ENCODE measurements around the gene LCAT.

- TF ChIP-seq, protein P1, sequence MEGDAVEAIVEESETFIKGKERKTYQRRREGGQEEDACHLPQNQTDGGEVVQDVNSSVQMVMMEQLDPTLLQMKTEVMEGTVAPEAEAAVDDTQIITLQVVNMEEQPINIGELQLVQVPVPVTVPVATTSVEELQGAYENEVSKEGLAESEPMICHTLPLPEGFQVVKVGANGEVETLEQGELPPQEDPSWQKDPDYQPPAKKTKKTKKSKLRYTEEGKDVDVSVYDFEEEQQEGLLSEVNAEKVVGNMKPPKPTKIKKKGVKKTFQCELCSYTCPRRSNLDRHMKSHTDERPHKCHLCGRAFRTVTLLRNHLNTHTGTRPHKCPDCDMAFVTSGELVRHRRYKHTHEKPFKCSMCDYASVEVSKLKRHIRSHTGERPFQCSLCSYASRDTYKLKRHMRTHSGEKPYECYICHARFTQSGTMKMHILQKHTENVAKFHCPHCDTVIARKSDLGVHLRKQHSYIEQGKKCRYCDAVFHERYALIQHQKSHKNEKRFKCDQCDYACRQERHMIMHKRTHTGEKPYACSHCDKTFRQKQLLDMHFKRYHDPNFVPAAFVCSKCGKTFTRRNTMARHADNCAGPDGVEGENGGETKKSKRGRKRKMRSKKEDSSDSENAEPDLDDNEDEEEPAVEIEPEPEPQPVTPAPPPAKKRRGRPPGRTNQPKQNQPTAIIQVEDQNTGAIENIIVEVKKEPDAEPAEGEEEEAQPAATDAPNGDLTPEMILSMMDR (IDR thresholded peaks at IDR 0.05; ENCODE audit: low read depth, low read length) = no peak
- no peak for TF ChIP-seq EZH2phosphoT487 (IDR thresholded peaks at IDR 0.05; ENCODE audit: low read depth)
Observed at GRCh38 chr16:67940446-67941089, 3.4 kb downstream of the LCAT start.
